Measurements from ENCODE around the gene DSC1. TPM values are rescaled to one million over a fixed set of nuclear protein-coding genes. Genes with fewer than 3 reads are reported as not detected.

Gene DSC1
- total and polyA plus RNA-seq, 4 donors: 0.06 to 0.28 (median 0.10) TPM

Other genes with a start within 250 kb of the DSC1 start
- gene DSC3, start 120.1 kb downstream of the DSC1 start, total RNA-seq: 1 to 10 TPM; 2.6 to 9.5 TPM
- under 1 TPM; 0.05 to 0.78 TPM for gene DSC3, start 120.1 kb downstream of the DSC1 start, polyA plus RNA-seq (ENCODE audit: insufficient read length in 2 of 2)
- 10 to 100 TPM in 1 of 2 donors, 1 to 10 TPM in 1; 8.3 to 24.8 TPM for gene DSC2, start 60.4 kb downstream of the DSC1 start, total RNA-seq
- gene DSC2, start 60.4 kb downstream of the DSC1 start, polyA plus RNA-seq (ENCODE audit: insufficient read length in 2 of 2): 1 to 10 TPM; 2.0 to 4.2 TPM
- 1 to 10 TPM in 1 of 2 donors, under 1 TPM in 1; 0.20 to 1.5 TPM for gene DSG1, start 155.3 kb upstream of the DSC1 start, total RNA-seq
- gene DSG1, start 155.3 kb upstream of the DSC1 start, polyA plus RNA-seq (ENCODE audit: insufficient read length in 2 of 2): under 1 TPM in 1 of 2 donors, not detected in 1; 0.17 TPM
- gene DSG4, start 213.9 kb upstream of the DSC1 start, total RNA-seq: not detected
- not detected for gene DSG4, start 213.9 kb upstream of the DSC1 start, polyA plus RNA-seq (ENCODE audit: insufficient read length in 2 of 2)

All from spinal cord (tissue), 4 donors.